ENCODE data around the gene SLC7A4.
"Not testable (repeated sequence)": the region's sequence is repeated elsewhere in the genome, so short reads cannot be mapped to it uniquely, and the experiment has no call there.

Gene SLC7A4
- long read RNA-seq, donor 1 = 0 reads
- long read RNA-seq, donor 2 = 0 reads
- long read RNA-seq, donor 3 = 0 reads
- long read RNA-seq, donor 4 = 0 reads
- long read RNA-seq, donor 5, partial matches to known transcripts = 0 of 1 reads
- long read RNA-seq, donor 5, other reads (novel, unspliced or antisense) = 0 of 1 reads
- long read RNA-seq, donor 6 = 0 reads
- long read RNA-seq, donor 7 = 0 reads
- long read RNA-seq, donor 8, partial matches to known transcripts = 0 of 1 reads
- long read RNA-seq, donor 8, other reads (novel, unspliced or antisense) = 0 of 1 reads

GRCh38 chr22:21032037-21032867 lies at the start of gene SLC7A4:
Gene SLC7A4 (minus strand): TSS chr22:21032561. CDS start chr22:21031812, 749 bp downstream.
- DNase-seq = peak; percentile 48

- no peak for DNase-seq
Observed at GRCh38 chr22:21080435-21081137, 48.2 kb upstream of the SLC7A4 start.

- DNase-seq = no peak
Observed at GRCh38 chr22:21079493-21079892, 47.1 kb upstream of the SLC7A4 start.

- no peak for DNase-seq
Observed at GRCh38 chr22:21078916-21079315, 46.6 kb upstream of the SLC7A4 start.

- no peak for DNase-seq
Observed at GRCh38 chr22:21077884-21078508, 45.6 kb upstream of the SLC7A4 start.

- DNase-seq = no peak
Observed at GRCh38 chr22:21076912-21077625, 44.7 kb upstream of the SLC7A4 start.

- no peak for DNase-seq
Observed at GRCh38 chr22:21075516-21076138, 43.3 kb upstream of the SLC7A4 start.

- no peak for DNase-seq
Observed at GRCh38 chr22:21074102-21074715, 41.8 kb upstream of the SLC7A4 start.

- DNase-seq = no peak
Observed at GRCh38 chr22:21073482-21073881, 41.1 kb upstream of the SLC7A4 start.

GRCh38 chr22:21073023-21073422 lies 40.7 kb upstream of the SLC7A4 start:
- no peak for DNase-seq

- DNase-seq = not testable (repeated sequence)
Observed at GRCh38 chr22:21071796-21072195, 39.4 kb upstream of the SLC7A4 start.

- DNase-seq = no peak
Observed at GRCh38 chr22:21070690-21071615, 38.6 kb upstream of the SLC7A4 start.

- DNase-seq = no peak
Observed at GRCh38 chr22:21069375-21069774, 37.0 kb upstream of the SLC7A4 start.

GRCh38 chr22:21068681-21069276 lies 36.4 kb upstream of the SLC7A4 start:
- no peak for DNase-seq

GRCh38 chr22:21067901-21068680 lies 35.7 kb upstream of the SLC7A4 start:
- DNase-seq = no peak

- DNase-seq = no peak
Observed at GRCh38 chr22:21067075-21067900, 34.9 kb upstream of the SLC7A4 start.

Data from right kidney (tissue), 9 donors.